ENCODE data around the gene FAM169A. TPM values are rescaled to one million over a fixed set of nuclear protein-coding genes. Genes with fewer than 3 reads are reported as not detected.
"Not testable (repeated sequence)": the region's sequence is repeated elsewhere in the genome, so short reads cannot be mapped to it uniquely, and the experiment has no call there.

The FAM169A gene
- total and polyA plus RNA-seq, 12 donors: 0.25 to 10.6 (median 4.4) TPM

DNA sequence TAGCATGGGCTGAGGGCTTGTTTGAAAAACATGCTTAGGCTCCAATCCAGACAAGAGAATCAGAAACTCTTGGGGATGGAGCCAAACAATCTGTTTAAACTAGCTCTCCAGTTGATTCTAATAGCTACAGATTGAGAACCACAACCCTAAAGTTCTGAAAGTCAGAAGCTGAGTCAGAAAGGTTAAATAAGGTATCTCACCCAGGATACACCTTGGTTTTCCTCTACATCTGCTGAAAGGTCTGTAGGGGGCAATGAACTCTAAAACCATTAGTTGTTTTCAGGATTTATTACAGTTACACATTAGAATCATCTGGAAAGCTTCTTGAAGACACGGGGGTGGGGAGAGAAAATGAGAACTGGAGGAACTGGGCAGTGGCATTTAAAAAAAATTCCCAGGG, 104.9 kb downstream of the FAM169A start:
- Histone ChIP-seq H3K4me1 (peaks cover 5 to 52% (median 21%) of the 10 kb centered on the region in 9 donors), H3K9me3 (peaks cover 0 to 8% (median 0%) of the 10 kb centered on the region in 11 donors), H3K36me3 (peaks cover 0 to 79% (median 37%) of the 10 kb centered on the region in 9 donors), H3K4me3 (no peak overlapping the region), H3K27me3 (no peaks in the 10 kb centered on the region), H3K27ac (no peak overlapping the region)
- DNase-seq: no peak
- intact Hi-C loops (cut with DNase I): loop anchor here in 6 of 10 donors (10.0 kb wide), 5 partner anchors 76 to 1196 kb away; partner anchors contain the start of genes ANKRA2 (in 1 of the 6), HEXB (in 1 of the 6) and UTP15 (in 1 of the 6)
- TF ChIP-seq, protein P1, sequence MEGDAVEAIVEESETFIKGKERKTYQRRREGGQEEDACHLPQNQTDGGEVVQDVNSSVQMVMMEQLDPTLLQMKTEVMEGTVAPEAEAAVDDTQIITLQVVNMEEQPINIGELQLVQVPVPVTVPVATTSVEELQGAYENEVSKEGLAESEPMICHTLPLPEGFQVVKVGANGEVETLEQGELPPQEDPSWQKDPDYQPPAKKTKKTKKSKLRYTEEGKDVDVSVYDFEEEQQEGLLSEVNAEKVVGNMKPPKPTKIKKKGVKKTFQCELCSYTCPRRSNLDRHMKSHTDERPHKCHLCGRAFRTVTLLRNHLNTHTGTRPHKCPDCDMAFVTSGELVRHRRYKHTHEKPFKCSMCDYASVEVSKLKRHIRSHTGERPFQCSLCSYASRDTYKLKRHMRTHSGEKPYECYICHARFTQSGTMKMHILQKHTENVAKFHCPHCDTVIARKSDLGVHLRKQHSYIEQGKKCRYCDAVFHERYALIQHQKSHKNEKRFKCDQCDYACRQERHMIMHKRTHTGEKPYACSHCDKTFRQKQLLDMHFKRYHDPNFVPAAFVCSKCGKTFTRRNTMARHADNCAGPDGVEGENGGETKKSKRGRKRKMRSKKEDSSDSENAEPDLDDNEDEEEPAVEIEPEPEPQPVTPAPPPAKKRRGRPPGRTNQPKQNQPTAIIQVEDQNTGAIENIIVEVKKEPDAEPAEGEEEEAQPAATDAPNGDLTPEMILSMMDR (IDR thresholded peaks at IDR 0.05): no peak
- no peak for ATAC-seq
- 79 to 81% methylated on average over 1 of the region's 1 CpG for WGBS, 2 donors

DNA sequence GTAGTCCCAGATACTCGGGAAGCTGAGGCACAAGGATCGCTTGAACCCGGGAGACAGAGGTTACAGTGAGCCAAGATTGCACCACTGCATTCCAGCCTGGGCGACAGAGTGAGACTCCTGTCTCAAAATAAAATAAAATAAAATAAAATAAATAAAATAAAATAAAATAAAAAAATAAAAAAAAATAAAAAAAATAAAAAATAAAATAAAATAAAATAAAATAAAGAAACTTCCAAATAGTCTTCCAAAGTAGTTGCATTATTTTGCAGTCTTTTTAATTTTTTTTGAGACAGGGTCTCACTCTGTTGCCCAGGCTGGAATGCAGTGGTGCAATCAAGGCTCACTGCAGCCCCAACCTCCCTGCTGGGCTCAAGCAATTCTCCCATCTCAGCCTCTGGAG, 117.4 kb downstream of the FAM169A start:
- H3K9me3 ChIP-seq; DNase-seq; H3K27ac ChIP-seq; ATAC-seq; intact Hi-C loops (cut with DNase I); H3K4me1 ChIP-seq; H3K27me3 ChIP-seq; H3K4me3 ChIP-seq: not testable (repeated sequence)
- 95% methylated on average over 4 of the region's 4 CpGs for WGBS, 2 donors
- H3K36me3 ChIP-seq: peaks cover 0 to 99% (median 46%) of the 10 kb centered on the region in 9 donors

DNA sequence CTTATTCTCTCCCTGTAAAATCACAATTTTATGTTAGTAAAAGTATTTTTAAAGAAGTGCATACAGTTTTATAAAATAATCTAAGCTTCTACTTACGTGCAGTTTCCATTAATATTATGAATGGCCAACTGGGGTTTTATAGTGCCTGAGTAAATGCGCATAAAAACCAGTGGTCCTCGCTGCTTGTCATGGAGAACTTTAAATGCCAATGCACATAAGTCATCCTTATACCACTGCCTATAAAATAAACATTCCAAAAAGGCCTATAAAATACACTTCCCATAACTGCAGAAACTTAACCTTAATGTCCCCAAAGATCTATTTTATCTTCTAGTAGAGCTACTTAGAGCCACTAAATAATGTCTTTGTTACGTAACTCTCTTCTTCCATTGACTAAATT, 127.8 kb downstream of the FAM169A start:
- DNase-seq (no peak), ATAC-seq (no peak)
- H3K4me3 ChIP-seq: no peak overlapping the region
- H3K27me3 ChIP-seq: no peaks in the 10 kb centered on the region
- intact Hi-C loops (cut with DNase I): no loop called here
- H3K27ac ChIP-seq: no peak overlapping the region
- peaks cover 0 to 100% (median 29%) of the 10 kb centered on the region in 9 donors for H3K36me3 ChIP-seq
- H3K4me1 ChIP-seq: no peaks in the 10 kb centered on the region
- H3K9me3 ChIP-seq: no peaks in the 10 kb centered on the region
- TF ChIP-seq, protein P1 (IDR thresholded peaks at IDR 0.05): no peak
- 97 to 100% methylated on average over 4 of the region's 4 CpGs for WGBS, 2 donors

DNA sequence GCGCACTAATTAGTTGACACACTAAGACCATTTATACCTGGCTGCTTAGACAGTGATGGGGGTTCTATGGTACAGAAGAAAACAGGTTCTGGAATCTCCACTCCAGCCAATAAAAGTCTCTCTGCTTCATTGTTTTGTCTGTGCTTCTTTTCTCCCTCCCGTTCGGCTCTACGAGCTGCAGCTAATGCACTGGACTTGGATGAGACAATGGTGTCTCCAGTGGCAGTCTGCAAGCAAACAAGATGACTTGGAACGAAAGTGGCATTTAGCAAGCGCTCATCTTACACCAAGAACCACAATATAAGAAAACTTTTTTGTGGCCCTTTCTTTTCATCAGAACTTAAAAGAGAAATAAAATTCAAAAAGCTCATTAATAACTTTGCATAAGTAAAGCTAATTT, 129.4 kb downstream of the FAM169A start:
- intact Hi-C loops (cut with DNase I): no loop called here
- no peak overlapping the region for H3K4me3 ChIP-seq
- TF ChIP-seq, protein P1 (IDR thresholded peaks at IDR 0.05): no peak
- H3K27me3 ChIP-seq: no peaks in the 10 kb centered on the region
- no peak for DNase-seq
- 89 to 95% methylated on average over 6 of the region's 6 CpGs for WGBS, 2 donors
- no peaks in the 10 kb centered on the region for H3K9me3 ChIP-seq
- no peaks in the 10 kb centered on the region for H3K4me1 ChIP-seq
- ATAC-seq: no peak
- no peak overlapping the region for H3K27ac ChIP-seq
- H3K36me3 ChIP-seq: peaks cover 0 to 99% (median 33%) of the 10 kb centered on the region in 9 donors

Other genes with a start within 250 kb of the FAM169A start
- 1 to 10 TPM; 2.8 to 9.1 (median 4.0) TPM for gene ENC1, start 225.7 kb downstream of the FAM169A start, total RNA-seq
- 1 to 10 TPM; 2.1 to 2.6 TPM for gene ENC1, start 225.7 kb downstream of the FAM169A start, polyA plus RNA-seq
- 100 to 1,000 TPM in 8 of 10 donors, 10 to 100 TPM in 2; 79.4 to 225 (median 115) TPM for gene HEXB, start 181.2 kb downstream of the FAM169A start, total RNA-seq
- 10 to 100 TPM; 68.7 to 93.8 TPM for gene HEXB, start 181.2 kb downstream of the FAM169A start, polyA plus RNA-seq
- 10 to 100 TPM; 33.1 to 62.7 (median 49.2) TPM for gene GFM2, start 99.3 kb downstream of the FAM169A start, total RNA-seq
- 10 to 100 TPM; 21.7 to 34.2 TPM for gene GFM2, start 99.3 kb downstream of the FAM169A start, polyA plus RNA-seq
- 10 to 100 TPM; 29.8 to 79.1 (median 50.5) TPM for gene NSA2, start 99.1 kb downstream of the FAM169A start, total RNA-seq
- gene NSA2, start 99.1 kb downstream of the FAM169A start, polyA plus RNA-seq: 10 to 100 TPM; 27.4 to 82.9 TPM
- under 1 TPM; 0.13 to 0.58 (median 0.33) TPM for gene GCNT4, start 186.2 kb upstream of the FAM169A start, total RNA-seq
- under 1 TPM; 0.09 to 0.22 TPM for gene GCNT4, start 186.2 kb upstream of the FAM169A start, polyA plus RNA-seq

Measured in heart right ventricle (tissue), 16 donors.